MM.1S (cell line): ENCODE data around the gene HORMAD2.

Experiments used
- CTCF ChIP-seq: fragments of 300-600 bp; sonication (generic); IDR thresholded peaks from 2 replicates; pipeline ENCODE4 v1.5.1; 2016; ENCODE audit warnings: antibody characterized with exemption, low read length, mixed read lengths
- EZH2 ChIP-seq: fragments of 300-600 bp; sonication (generic); optimal IDR thresholded peaks from 2 replicates; pipeline ENCODE3; 2017; ENCODE audit warnings: low read depth, mild to moderate bottlenecking, antibody characterized with exemption, low read length, mixed read lengths
- EZH2phosphoT487 ChIP-seq: fragments of 300-600 bp; sonication (generic); IDR thresholded peaks from 2 replicates; pipeline ENCODE4 v1.6.1; 2018; ENCODE audit warnings: antibody characterized with exemption, low read length

GRCh38 chr22:30182350-30182745, 102.1 kb downstream of the HORMAD2 start:
- TF ChIP-seq CTCF (no peak), EZH2phosphoT487 (no peak), EZH2 (no peak)
